ENCODE measurements around the gene CATSPERE.
"Not testable (repeated sequence)": the region's sequence is repeated elsewhere in the genome, so short reads cannot be mapped to it uniquely, and the experiment has no call there.

DNA sequence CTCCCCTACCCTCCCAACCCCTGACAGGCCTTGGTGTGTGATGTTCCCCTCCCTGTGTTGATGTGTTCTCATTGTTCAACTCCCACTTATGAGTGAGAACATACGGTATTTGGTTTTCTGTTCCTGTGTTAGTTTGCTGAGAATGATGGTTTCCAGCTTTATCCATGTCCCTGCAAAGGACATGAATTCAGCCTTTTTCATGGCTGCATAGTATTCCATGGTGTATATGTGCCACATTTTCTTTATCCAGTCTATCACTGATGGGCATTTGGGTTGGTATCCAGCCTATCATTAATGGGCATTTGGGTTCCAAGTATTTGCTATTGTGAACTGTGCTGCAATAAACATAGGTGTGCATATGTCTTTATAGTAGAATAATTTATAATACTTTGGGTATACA is 101.8 kb downstream of the CATSPERE start:
- TF ChIP-seq, protein P1, sequence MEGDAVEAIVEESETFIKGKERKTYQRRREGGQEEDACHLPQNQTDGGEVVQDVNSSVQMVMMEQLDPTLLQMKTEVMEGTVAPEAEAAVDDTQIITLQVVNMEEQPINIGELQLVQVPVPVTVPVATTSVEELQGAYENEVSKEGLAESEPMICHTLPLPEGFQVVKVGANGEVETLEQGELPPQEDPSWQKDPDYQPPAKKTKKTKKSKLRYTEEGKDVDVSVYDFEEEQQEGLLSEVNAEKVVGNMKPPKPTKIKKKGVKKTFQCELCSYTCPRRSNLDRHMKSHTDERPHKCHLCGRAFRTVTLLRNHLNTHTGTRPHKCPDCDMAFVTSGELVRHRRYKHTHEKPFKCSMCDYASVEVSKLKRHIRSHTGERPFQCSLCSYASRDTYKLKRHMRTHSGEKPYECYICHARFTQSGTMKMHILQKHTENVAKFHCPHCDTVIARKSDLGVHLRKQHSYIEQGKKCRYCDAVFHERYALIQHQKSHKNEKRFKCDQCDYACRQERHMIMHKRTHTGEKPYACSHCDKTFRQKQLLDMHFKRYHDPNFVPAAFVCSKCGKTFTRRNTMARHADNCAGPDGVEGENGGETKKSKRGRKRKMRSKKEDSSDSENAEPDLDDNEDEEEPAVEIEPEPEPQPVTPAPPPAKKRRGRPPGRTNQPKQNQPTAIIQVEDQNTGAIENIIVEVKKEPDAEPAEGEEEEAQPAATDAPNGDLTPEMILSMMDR (IDR thresholded peaks at IDR 0.05; ENCODE audit: borderline replicate concordance, extremely low read depth, low read length, poor library complexity, severe bottlenecking) = not testable (repeated sequence)
- not testable (repeated sequence) for TF ChIP-seq EZH2 (IDR thresholded peaks at IDR 0.05; ENCODE audit: borderline replicate concordance, low read depth, low read length, severe bottlenecking)

Measured in DND-41 (cell line).